ENCODE data around the gene C19orf44.

The C19orf44 gene

GRCh38 chr19:16457195-16457953 is 38.8 kb upstream of the C19orf44 start:
- Histone ChIP-seq H3K9ac (no peak overlapping the region), H2AFZ (ENCODE audit: low read depth) (no peak overlapping the region), H3K27me3 (ENCODE audit: insufficient read depth, low read depth) (no peaks in the 10 kb centered on the region), H3K79me2 (ENCODE audit: insufficient read depth, low read depth) (peaks cover 53% of the 10 kb centered on the region), H3K4me1 (ENCODE audit: low read depth, poor library complexity, severe bottlenecking) (no peaks in the 10 kb centered on the region), H4K20me1 (ENCODE audit: insufficient read depth) (peaks cover 5% of the 10 kb centered on the region; the same call in 1 of the 2 replicates), H3K36me3 (ENCODE audit: insufficient read depth) (no peaks in the 10 kb centered on the region), H3K4me3 (IDR thresholded peaks at IDR 0.05; ENCODE audit: insufficient read depth, low read depth, low read length) (no peak overlapping the region), H3K4me2 (no peak overlapping the region), H3K27ac (no peak overlapping the region)
- TF ChIP-seq CTCF (conservative IDR thresholded peaks at IDR 0.05; ENCODE audit: low read depth, low read length), result no peak

GRCh38 chr19:16457954-16458331 is 38.3 kb upstream of the C19orf44 start:
- TF ChIP-seq CTCF (conservative IDR thresholded peaks at IDR 0.05; ENCODE audit: low read depth, low read length), result no peak
- Histone ChIP-seq H4K20me1 (ENCODE audit: insufficient read depth) (peaks cover 5% of the 10 kb centered on the region; the same call in 1 of the 2 replicates), H2AFZ (ENCODE audit: low read depth) (no peak overlapping the region), H3K79me2 (ENCODE audit: insufficient read depth, low read depth) (peaks cover 59% of the 10 kb centered on the region), H3K27ac (no peak overlapping the region), H3K4me1 (ENCODE audit: low read depth, poor library complexity, severe bottlenecking) (no peaks in the 10 kb centered on the region), H3K4me3 (IDR thresholded peaks at IDR 0.05; ENCODE audit: insufficient read depth, low read depth, low read length) (no peak overlapping the region), H3K27me3 (ENCODE audit: insufficient read depth, low read depth) (no peaks in the 10 kb centered on the region), H3K36me3 (ENCODE audit: insufficient read depth) (no peaks in the 10 kb centered on the region), H3K4me2 (no peak overlapping the region), H3K9ac (no peak overlapping the region)

GRCh38 chr19:16458391-16459341 is 37.5 kb upstream of the C19orf44 start:
- no peak overlapping the region for H3K4me2 ChIP-seq
- no peak for TF ChIP-seq CTCF (conservative IDR thresholded peaks at IDR 0.05; ENCODE audit: low read depth, low read length)
- no peak overlapping the region for H3K9ac ChIP-seq
- no peak overlapping the region for H2AFZ ChIP-seq (ENCODE audit: low read depth)
- H4K20me1 ChIP-seq (ENCODE audit: insufficient read depth), result peaks cover 9% of the 10 kb centered on the region
- no peaks in the 10 kb centered on the region for H3K36me3 ChIP-seq (ENCODE audit: insufficient read depth)
- peaks cover 66% of the 10 kb centered on the region for H3K79me2 ChIP-seq (ENCODE audit: insufficient read depth, low read depth)
- no peak overlapping the region for H3K4me3 ChIP-seq (IDR thresholded peaks at IDR 0.05; ENCODE audit: insufficient read depth, low read depth, low read length)
- H3K27ac ChIP-seq, result no peak overlapping the region
- no peaks in the 10 kb centered on the region for H3K27me3 ChIP-seq (ENCODE audit: insufficient read depth, low read depth)
- peaks cover 2% of the 10 kb centered on the region for H3K4me1 ChIP-seq (ENCODE audit: low read depth, poor library complexity, severe bottlenecking)

- Histone ChIP-seq H2AFZ (ENCODE audit: low read depth) (no peak overlapping the region), H3K27ac (no peak overlapping the region), H3K27me3 (ENCODE audit: insufficient read depth, low read depth) (no peaks in the 10 kb centered on the region), H3K4me1 (ENCODE audit: low read depth, poor library complexity, severe bottlenecking) (peaks cover 12% of the 10 kb centered on the region), H4K20me1 (ENCODE audit: insufficient read depth) (peaks cover 11% of the 10 kb centered on the region), H3K4me3 (IDR thresholded peaks at IDR 0.05; ENCODE audit: insufficient read depth, low read depth, low read length) (no peak overlapping the region), H3K9ac (no peak overlapping the region), H3K79me2 (ENCODE audit: insufficient read depth, low read depth) (peaks cover 76% of the 10 kb centered on the region), H3K36me3 (ENCODE audit: insufficient read depth) (no peaks in the 10 kb centered on the region), H3K4me2 (no peak overlapping the region)
- no peak for TF ChIP-seq CTCF (conservative IDR thresholded peaks at IDR 0.05; ENCODE audit: low read depth, low read length)
These were observed 36.5 kb upstream of the C19orf44 start for GRCh38 chr19:16459680-16460079.

Measured in KMS-11 (cell line).